Activated T-cell treated with anti-CD3 and anti-CD28 coated beads, Interleukin-2, amount 50 U/mL, for 24 hours (primary cell): ENCODE measurements around the gene NR2C2.
"Not testable (repeated sequence)": the region's sequence is repeated elsewhere in the genome, so short reads cannot be mapped to it uniquely, and the experiment has no call there.

Experiments
- DNase-seq: peaks from one replicate; pipeline ENCODE4 v3.0.0-alpha.2; 2020
- H3K27ac Mint-ChIP-seq: 2 replicates; pipeline ENCODE4 v1.8.0; 2020; ENCODE audit warnings: mild to moderate bottlenecking, mixed read lengths
- H3K27me3 Mint-ChIP-seq: 2 replicates; pipeline ENCODE4 v1.8.0; 2020; ENCODE audit warnings: mixed read lengths
- H3K36me3 Mint-ChIP-seq: 2 replicates; pipeline ENCODE4 v1.8.0; 2020; ENCODE audit warnings: low read depth, mixed read lengths
- H3K4me1 Mint-ChIP-seq: 2 replicates; pipeline ENCODE4 v1.8.0; 2020; ENCODE audit warnings: low read depth, mixed read lengths
- H3K4me3 Mint-ChIP-seq: 2 replicates; pipeline ENCODE4 v1.8.0; 2020; ENCODE audit warnings: mild to moderate bottlenecking, moderate library complexity, mixed read lengths
- H3K9me3 Mint-ChIP-seq: 2 replicates; pipeline ENCODE4 v1.8.0; 2020; ENCODE audit warnings: mixed read lengths

The NR2C2 gene

GRCh38 chr3:14967285-14967684 is 19.9 kb downstream of the NR2C2 start:
- peaks cover 4% of the 10 kb centered on the region for H3K9me3 Mint-ChIP-seq
- H3K4me3 Mint-ChIP-seq: no peak overlapping the region
- no peak for DNase-seq
- H3K4me1 Mint-ChIP-seq: peaks cover 7% of the 10 kb centered on the region
- H3K27me3 Mint-ChIP-seq: no peaks in the 10 kb centered on the region
- H3K36me3 Mint-ChIP-seq: peaks cover 66% of the 10 kb centered on the region
- no peak overlapping the region for H3K27ac Mint-ChIP-seq

GRCh38 chr3:14969671-14970070 is 22.3 kb downstream of the NR2C2 start:
- Mint-ChIP-seq H3K36me3 (peaks cover 76% of the 10 kb centered on the region), H3K27ac (no peak overlapping the region), H3K4me3 (no peak overlapping the region), H3K27me3 (no peaks in the 10 kb centered on the region), H3K4me1 (peaks cover 12% of the 10 kb centered on the region), H3K9me3 (peaks cover 4% of the 10 kb centered on the region)
- DNase-seq: no peak

- H3K9me3 Mint-ChIP-seq: no peaks in the 10 kb centered on the region
- no peak overlapping the region for H3K27ac Mint-ChIP-seq
- no peaks in the 10 kb centered on the region for H3K27me3 Mint-ChIP-seq
- no peak overlapping the region for H3K4me3 Mint-ChIP-seq
- H3K4me1 Mint-ChIP-seq: peaks cover 43% of the 10 kb centered on the region
- no peak for DNase-seq
- H3K36me3 Mint-ChIP-seq: peaks cover 78% of the 10 kb centered on the region
These were observed 28.9 kb downstream of the NR2C2 start for GRCh38 chr3:14976317-14976716.

- Mint-ChIP-seq H3K36me3 (peaks cover 55% of the 10 kb centered on the region), H3K9me3 (peaks cover 7% of the 10 kb centered on the region), H3K4me1 (peaks cover 35% of the 10 kb centered on the region), H3K4me3 (no peak overlapping the region), H3K27ac (no peak overlapping the region), H3K27me3 (no peaks in the 10 kb centered on the region)
- DNase-seq: no peak
These were observed 33.3 kb downstream of the NR2C2 start for GRCh38 chr3:14980689-14981088.

GRCh38 chr3:14984581-14985113 is 37.3 kb downstream of the NR2C2 start:
- Mint-ChIP-seq H3K9me3 (peaks cover 7% of the 10 kb centered on the region), H3K27ac (no peak overlapping the region), H3K27me3 (no peaks in the 10 kb centered on the region), H3K4me1 (peaks cover 42% of the 10 kb centered on the region), H3K4me3 (no peak overlapping the region), H3K36me3 (peaks cover 26% of the 10 kb centered on the region)
- DNase-seq: no peak

GRCh38 chr3:14988988-14989394 is 41.6 kb downstream of the NR2C2 start:
- Mint-ChIP-seq H3K4me3 (no peak overlapping the region), H3K27ac (peak overlapping the region; percentile 12)

GRCh38 chr3:14989943-14990779 is 42.8 kb downstream of the NR2C2 start:
- Mint-ChIP-seq H3K27me3 (no peaks in the 10 kb centered on the region), H3K36me3 (peaks cover 17% of the 10 kb centered on the region), H3K4me1 (peaks cover 57% of the 10 kb centered on the region), H3K9me3 (no peaks in the 10 kb centered on the region), H3K4me3 (no peak overlapping the region), H3K27ac (no peak overlapping the region)
- DNase-seq: no peak

More at GRCh38 chr3:14988988-14989394, 41.6 kb downstream of the NR2C2 start:
- H3K4me1 Mint-ChIP-seq: peaks cover 64% of the 10 kb centered on the region
- no peak for DNase-seq
- peaks cover 22% of the 10 kb centered on the region for H3K36me3 Mint-ChIP-seq
- peaks cover 7% of the 10 kb centered on the region for H3K9me3 Mint-ChIP-seq
- H3K27me3 Mint-ChIP-seq: no peaks in the 10 kb centered on the region

- Mint-ChIP-seq H3K4me1 (peaks cover 58% of the 10 kb centered on the region), H3K4me3 (no peak overlapping the region), H3K9me3 (no peaks in the 10 kb centered on the region), H3K27me3 (no peaks in the 10 kb centered on the region), H3K27ac (no peak overlapping the region), H3K36me3 (peaks cover 20% of the 10 kb centered on the region)
- DNase-seq: no peak
These were observed 43.4 kb downstream of the NR2C2 start for GRCh38 chr3:14990780-14991148.

GRCh38 chr3:14991151-14991742 is 43.9 kb downstream of the NR2C2 start:
- Mint-ChIP-seq H3K27ac (no peak overlapping the region), H3K36me3 (peaks cover 20% of the 10 kb centered on the region), H3K4me3 (no peak overlapping the region), H3K4me1 (peaks cover 56% of the 10 kb centered on the region), H3K9me3 (no peaks in the 10 kb centered on the region), H3K27me3 (no peaks in the 10 kb centered on the region)
- no peak for DNase-seq

GRCh38 chr3:14991818-14992612 is 44.6 kb downstream of the NR2C2 start:
- Mint-ChIP-seq H3K4me3 (no peak overlapping the region), H3K4me1 (peaks cover 50% of the 10 kb centered on the region), H3K36me3 (peaks cover 23% of the 10 kb centered on the region), H3K27me3 (no peaks in the 10 kb centered on the region), H3K9me3 (no peaks in the 10 kb centered on the region), H3K27ac (no peak overlapping the region)
- no peak for DNase-seq

GRCh38 chr3:14997941-14998340 is 50.6 kb downstream of the NR2C2 start:
- Mint-ChIP-seq H3K4me1 (peaks cover 23% of the 10 kb centered on the region), H3K9me3 (peaks cover 8% of the 10 kb centered on the region), H3K36me3 (peaks cover 48% of the 10 kb centered on the region), H3K4me3 (no peak overlapping the region), H3K27ac (no peak overlapping the region), H3K27me3 (no peaks in the 10 kb centered on the region)
- DNase-seq: no peak

- DNase-seq, H3K4me3 Mint-ChIP-seq, H3K9me3 Mint-ChIP-seq, H3K27me3 Mint-ChIP-seq, H3K27ac Mint-ChIP-seq: not testable (repeated sequence)
- H3K36me3 Mint-ChIP-seq: peaks cover 56% of the 10 kb centered on the region
- peaks cover 23% of the 10 kb centered on the region for H3K4me1 Mint-ChIP-seq
These were observed 51.8 kb downstream of the NR2C2 start for GRCh38 chr3:14999182-14999581.

- Mint-ChIP-seq H3K4me3 (no peak overlapping the region), H3K27me3 (no peaks in the 10 kb centered on the region), H3K9me3 (no peaks in the 10 kb centered on the region), H3K4me1 (peaks cover 12% of the 10 kb centered on the region), H3K36me3 (peaks cover 86% of the 10 kb centered on the region), H3K27ac (no peak overlapping the region)
- DNase-seq: no peak
These were observed 60.3 kb downstream of the NR2C2 start for GRCh38 chr3:15007681-15008141.

GRCh38 chr3:15009167-15009566 is 61.8 kb downstream of the NR2C2 start:
- no peaks in the 10 kb centered on the region for H3K9me3 Mint-ChIP-seq
- no peaks in the 10 kb centered on the region for H3K27me3 Mint-ChIP-seq
- H3K36me3 Mint-ChIP-seq: peaks cover 87% of the 10 kb centered on the region
- H3K4me3 Mint-ChIP-seq: no peak overlapping the region
- no peak for DNase-seq
- H3K27ac Mint-ChIP-seq: no peak overlapping the region
- H3K4me1 Mint-ChIP-seq: peaks cover 10% of the 10 kb centered on the region
